ENCODE data around the gene SLC50A1.
"Not testable (repeated sequence)": the region's sequence is repeated elsewhere in the genome, so short reads cannot be mapped to it uniquely, and the experiment has no call there.

GRCh38 chr1:155163785-155164184 is 28.1 kb downstream of the SLC50A1 start:
- TF ChIP-seq, protein P1, sequence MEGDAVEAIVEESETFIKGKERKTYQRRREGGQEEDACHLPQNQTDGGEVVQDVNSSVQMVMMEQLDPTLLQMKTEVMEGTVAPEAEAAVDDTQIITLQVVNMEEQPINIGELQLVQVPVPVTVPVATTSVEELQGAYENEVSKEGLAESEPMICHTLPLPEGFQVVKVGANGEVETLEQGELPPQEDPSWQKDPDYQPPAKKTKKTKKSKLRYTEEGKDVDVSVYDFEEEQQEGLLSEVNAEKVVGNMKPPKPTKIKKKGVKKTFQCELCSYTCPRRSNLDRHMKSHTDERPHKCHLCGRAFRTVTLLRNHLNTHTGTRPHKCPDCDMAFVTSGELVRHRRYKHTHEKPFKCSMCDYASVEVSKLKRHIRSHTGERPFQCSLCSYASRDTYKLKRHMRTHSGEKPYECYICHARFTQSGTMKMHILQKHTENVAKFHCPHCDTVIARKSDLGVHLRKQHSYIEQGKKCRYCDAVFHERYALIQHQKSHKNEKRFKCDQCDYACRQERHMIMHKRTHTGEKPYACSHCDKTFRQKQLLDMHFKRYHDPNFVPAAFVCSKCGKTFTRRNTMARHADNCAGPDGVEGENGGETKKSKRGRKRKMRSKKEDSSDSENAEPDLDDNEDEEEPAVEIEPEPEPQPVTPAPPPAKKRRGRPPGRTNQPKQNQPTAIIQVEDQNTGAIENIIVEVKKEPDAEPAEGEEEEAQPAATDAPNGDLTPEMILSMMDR (optimal IDR thresholded peaks at IDR 0.05 in 1 of 3, IDR thresholded peaks at IDR 0.05 in 1 of 3, conservative IDR thresholded peaks at IDR 0.05 in 1 of 3; ENCODE audit: extremely low read depth in 1 of 3, insufficient read depth in 2 of 3, low read length in 3 of 3), result not testable (repeated sequence)
- not testable (repeated sequence) for TF ChIP-seq EZH2 (IDR thresholded peaks at IDR 0.05; ENCODE audit: low read length)
